ENCODE results near the gene RPL22. TPM values are rescaled to one million over a fixed set of nuclear protein-coding genes. Genes with fewer than 3 reads are reported as not detected.
A peak's percentile ranks its signal among the peaks of the same experiment; 100 is the strongest.
"Not testable (repeated sequence)": the region's sequence is repeated elsewhere in the genome, so short reads cannot be mapped to it uniquely, and the experiment has no call there.

Gene RPL22
- total RNA-seq, 1 donor from 2014 or later: 305 TPM

- Histone ChIP-seq H3K4me3 (ENCODE audit: low read length in 3 of 3) (no peak overlapping the region), H3K9ac (ENCODE audit: low read depth in 1 of 3, low read length in 3 of 3) (peak overlapping the region in 2 of 3 donors; percentile 20 to 94), H3K27me3 (ENCODE audit: control insufficient read depth in 3 of 3, insufficient read depth in 3 of 3, low read length in 3 of 3) (no peaks in the 10 kb centered on the region), H3K4me1 (ENCODE audit: control insufficient read depth in 3 of 3, insufficient read depth in 3 of 3, low read length in 3 of 3) (peaks cover 22 to 25% (median 22%) of the 10 kb centered on the region in 3 donors), H3K27ac (ENCODE audit: low read depth, low read length) (peak overlapping the region; percentile 80), H3K36me3 (ENCODE audit: control insufficient read depth in 3 of 3, insufficient read depth in 3 of 3, low read length in 3 of 3) (peaks cover 6 to 26% (median 20%) of the 10 kb centered on the region in 3 donors), H3K9me3 (ENCODE audit: control insufficient read depth in 3 of 3, low read length in 3 of 3) (no peaks in the 10 kb centered on the region)
Measured at GRCh38 chr1:6233376-6233775, 34.0 kb upstream of the RPL22 start.

GRCh38 chr1:6225651-6226050 is 26.3 kb upstream of the RPL22 start:
- Histone ChIP-seq H3K4me3 (ENCODE audit: low read length in 3 of 3) (no peak overlapping the region), H3K27ac (ENCODE audit: low read depth, low read length) (no peak overlapping the region), H3K4me1 (ENCODE audit: control insufficient read depth in 3 of 3, insufficient read depth in 3 of 3, low read length in 3 of 3) (peaks cover 18 to 35% (median 26%) of the 10 kb centered on the region in 3 donors)

GRCh38 chr1:6224718-6225117 is 25.3 kb upstream of the RPL22 start:
- Histone ChIP-seq H3K4me1 (ENCODE audit: control insufficient read depth in 3 of 3, insufficient read depth in 3 of 3, low read length in 3 of 3) (peaks cover 25 to 41% (median 32%) of the 10 kb centered on the region in 3 donors), H3K27ac (ENCODE audit: low read depth, low read length) (no peak overlapping the region), H3K4me3 (ENCODE audit: low read length in 3 of 3) (no peak overlapping the region), H3K27me3 (ENCODE audit: control insufficient read depth in 3 of 3, insufficient read depth in 3 of 3, low read length in 3 of 3) (no peaks in the 10 kb centered on the region), H3K9me3 (ENCODE audit: control insufficient read depth in 3 of 3, low read length in 3 of 3) (no peaks in the 10 kb centered on the region), H3K9ac (ENCODE audit: low read depth in 1 of 3, low read length in 3 of 3) (peak overlapping the region in 2 of 3 donors; percentile 20 to 54), H3K36me3 (ENCODE audit: control insufficient read depth in 3 of 3, insufficient read depth in 3 of 3, low read length in 3 of 3) (peaks cover 28 to 37% (median 34%) of the 10 kb centered on the region in 3 donors)

More at GRCh38 chr1:6225651-6226050, 26.3 kb upstream of the RPL22 start:
- Histone ChIP-seq H3K27me3 (ENCODE audit: control insufficient read depth in 3 of 3, insufficient read depth in 3 of 3, low read length in 3 of 3) (no peaks in the 10 kb centered on the region), H3K36me3 (ENCODE audit: control insufficient read depth in 3 of 3, insufficient read depth in 3 of 3, low read length in 3 of 3) (peaks cover 28 to 38% (median 38%) of the 10 kb centered on the region in 3 donors), H3K9ac (ENCODE audit: low read depth in 1 of 3, low read length in 3 of 3) (peak overlapping the region in 1 of 3 donors; percentile 50), H3K9me3 (ENCODE audit: control insufficient read depth in 3 of 3, low read length in 3 of 3) (no peaks in the 10 kb centered on the region)

- Histone ChIP-seq H3K9ac (ENCODE audit: low read depth in 1 of 3, low read length in 3 of 3) (no peak overlapping the region), H3K4me1 (ENCODE audit: control insufficient read depth in 3 of 3, insufficient read depth in 3 of 3, low read length in 3 of 3) (peaks cover 25 to 41% (median 32%) of the 10 kb centered on the region in 3 donors), H3K4me3 (ENCODE audit: low read length in 3 of 3) (no peak overlapping the region), H3K9me3 (ENCODE audit: control insufficient read depth in 3 of 3, low read length in 3 of 3) (no peaks in the 10 kb centered on the region), H3K27ac (ENCODE audit: low read depth, low read length) (no peak overlapping the region), H3K36me3 (ENCODE audit: control insufficient read depth in 3 of 3, insufficient read depth in 3 of 3, low read length in 3 of 3) (peaks cover 28 to 32% (median 32%) of the 10 kb centered on the region in 3 donors), H3K27me3 (ENCODE audit: control insufficient read depth in 3 of 3, insufficient read depth in 3 of 3, low read length in 3 of 3) (no peaks in the 10 kb centered on the region)
Measured at GRCh38 chr1:6223617-6224016, 24.2 kb upstream of the RPL22 start.

GRCh38 chr1:6222636-6223035 is 23.2 kb upstream of the RPL22 start:
- Histone ChIP-seq H3K27ac (ENCODE audit: low read depth, low read length) (peak overlapping the region; percentile 58), H3K4me3 (ENCODE audit: low read length in 3 of 3) (peak overlapping the region in 1 of 3 donors; percentile 29), H3K9me3 (ENCODE audit: control insufficient read depth in 3 of 3, low read length in 3 of 3) (no peaks in the 10 kb centered on the region), H3K4me1 (ENCODE audit: control insufficient read depth in 3 of 3, insufficient read depth in 3 of 3, low read length in 3 of 3) (peaks cover 25 to 41% (median 32%) of the 10 kb centered on the region in 3 donors), H3K36me3 (ENCODE audit: control insufficient read depth in 3 of 3, insufficient read depth in 3 of 3, low read length in 3 of 3) (peaks cover 27 to 32% (median 28%) of the 10 kb centered on the region in 3 donors), H3K27me3 (ENCODE audit: control insufficient read depth in 3 of 3, insufficient read depth in 3 of 3, low read length in 3 of 3) (no peaks in the 10 kb centered on the region), H3K9ac (ENCODE audit: low read depth in 1 of 3, low read length in 3 of 3) (no peak overlapping the region)

- peak overlapping the region in 1 of 3 donors; percentile 43 for H3K9ac ChIP-seq (ENCODE audit: low read depth in 1 of 3, low read length in 3 of 3)
- peaks cover 21 to 27% (median 27%) of the 10 kb centered on the region in 3 donors for H3K36me3 ChIP-seq (ENCODE audit: control insufficient read depth in 3 of 3, insufficient read depth in 3 of 3, low read length in 3 of 3)
- H3K4me1 ChIP-seq (ENCODE audit: control insufficient read depth in 3 of 3, insufficient read depth in 3 of 3, low read length in 3 of 3): peaks cover 25 to 41% (median 32%) of the 10 kb centered on the region in 3 donors
- no peak overlapping the region for H3K4me3 ChIP-seq (ENCODE audit: low read length in 3 of 3)
- H3K9me3 ChIP-seq (ENCODE audit: control insufficient read depth in 3 of 3, low read length in 3 of 3): no peaks in the 10 kb centered on the region
- H3K27ac ChIP-seq (ENCODE audit: low read depth, low read length): no peak overlapping the region
- H3K27me3 ChIP-seq (ENCODE audit: control insufficient read depth in 3 of 3, insufficient read depth in 3 of 3, low read length in 3 of 3): no peaks in the 10 kb centered on the region
Measured at GRCh38 chr1:6221210-6221784, 21.9 kb upstream of the RPL22 start.

- H3K27me3 ChIP-seq (ENCODE audit: control insufficient read depth in 3 of 3, insufficient read depth in 3 of 3, low read length in 3 of 3): no peaks in the 10 kb centered on the region
- peak overlapping the region; percentile 34 for H3K27ac ChIP-seq (ENCODE audit: low read depth, low read length)
- peaks cover 21 to 27% (median 23%) of the 10 kb centered on the region in 3 donors for H3K36me3 ChIP-seq (ENCODE audit: control insufficient read depth in 3 of 3, insufficient read depth in 3 of 3, low read length in 3 of 3)
Measured at GRCh38 chr1:6220236-6220635, 20.8 kb upstream of the RPL22 start.

GRCh38 chr1:6219641-6220040 is 20.2 kb upstream of the RPL22 start:
- not testable (repeated sequence) for H3K4me3 ChIP-seq (ENCODE audit: low read length in 3 of 3); H3K27ac ChIP-seq (ENCODE audit: low read depth, low read length); H3K27me3 ChIP-seq (ENCODE audit: control insufficient read depth in 3 of 3, insufficient read depth in 3 of 3, low read length in 3 of 3); H3K9ac ChIP-seq (ENCODE audit: low read depth in 1 of 3, low read length in 3 of 3); H3K9me3 ChIP-seq (ENCODE audit: control insufficient read depth in 3 of 3, low read length in 3 of 3)
- Histone ChIP-seq H3K4me1 (ENCODE audit: control insufficient read depth in 3 of 3, insufficient read depth in 3 of 3, low read length in 3 of 3) (peaks cover 25 to 31% (median 27%) of the 10 kb centered on the region in 3 donors), H3K36me3 (ENCODE audit: control insufficient read depth in 3 of 3, insufficient read depth in 3 of 3, low read length in 3 of 3) (peaks cover 15 to 21% (median 17%) of the 10 kb centered on the region in 3 donors)

More at GRCh38 chr1:6220236-6220635, 20.8 kb upstream of the RPL22 start:
- H3K9me3 ChIP-seq (ENCODE audit: control insufficient read depth in 3 of 3, low read length in 3 of 3): no peaks in the 10 kb centered on the region
- no peak overlapping the region for H3K4me3 ChIP-seq (ENCODE audit: low read length in 3 of 3)
- peak overlapping the region in 1 of 3 donors; percentile 45 for H3K9ac ChIP-seq (ENCODE audit: low read depth in 1 of 3, low read length in 3 of 3)
- peaks cover 25 to 36% (median 28%) of the 10 kb centered on the region in 3 donors for H3K4me1 ChIP-seq (ENCODE audit: control insufficient read depth in 3 of 3, insufficient read depth in 3 of 3, low read length in 3 of 3)

- no peaks in the 10 kb centered on the region for H3K9me3 ChIP-seq (ENCODE audit: control insufficient read depth in 3 of 3, low read length in 3 of 3)
- no peak overlapping the region for H3K9ac ChIP-seq (ENCODE audit: low read depth in 1 of 3, low read length in 3 of 3)
- no peaks in the 10 kb centered on the region for H3K27me3 ChIP-seq (ENCODE audit: control insufficient read depth in 3 of 3, insufficient read depth in 3 of 3, low read length in 3 of 3)
- peaks cover 25 to 29% (median 27%) of the 10 kb centered on the region in 3 donors for H3K4me1 ChIP-seq (ENCODE audit: control insufficient read depth in 3 of 3, insufficient read depth in 3 of 3, low read length in 3 of 3)
- no peak overlapping the region for H3K4me3 ChIP-seq (ENCODE audit: low read length in 3 of 3)
- peaks cover 6 to 12% (median 7%) of the 10 kb centered on the region in 3 donors for H3K36me3 ChIP-seq (ENCODE audit: control insufficient read depth in 3 of 3, insufficient read depth in 3 of 3, low read length in 3 of 3)
- H3K27ac ChIP-seq (ENCODE audit: low read depth, low read length): peak overlapping the region; percentile 25
Measured at GRCh38 chr1:6218375-6219164, 19.2 kb upstream of the RPL22 start.
